Natural killer cell (primary cell): Measurements from ENCODE around the gene PEX6. TPM values are rescaled to one million over a fixed set of nuclear protein-coding genes. Genes with fewer than 3 reads are reported as not detected.

Experiments used
- ATAC-seq, 3 donors: fragments of 150-1000 bp in 2 of 3; fragments of 200-7000 bp in 1 of 3; cut with Tn5 transposase; 1 replicate in 1 of 3; 2 replicates in 2 of 3; pipeline ENCODE4 v1.10.0; 2021; ENCODE audit warnings: mild to moderate bottlenecking in 2 of 3, moderate library complexity in 2 of 3
- DNase-seq, 2 donors: peaks; one replicate each; pipeline versions ENCODE4 v3.0.0 to v3.0.0-alpha.2; 2013 to 2021; ENCODE audit warnings: mixed read lengths in 1 of 2
- H3K27ac ChIP-seq: one replicate; pipeline ENCODE4 v1.5.1; 2013; ENCODE audit warnings: mild to moderate bottlenecking, low read length
- H3K27me3 ChIP-seq: one replicate; pipeline ENCODE4 v1.6.1; 2013; ENCODE audit warnings: low read length; ENCODE audit not compliant: control insufficient read depth, insufficient read depth
- H3K36me3 ChIP-seq: one replicate; pipeline ENCODE4 v1.6.1; 2013; ENCODE audit warnings: low read length; ENCODE audit not compliant: control insufficient read depth, insufficient read depth
- H3K4me1 ChIP-seq: one replicate; pipeline ENCODE4 v1.6.1; 2013; ENCODE audit warnings: low read length; ENCODE audit not compliant: control insufficient read depth, insufficient read depth
- H3K4me3 ChIP-seq: one replicate; pipeline ENCODE4 v1.5.1; 2013; ENCODE audit warnings: low read length
- H3K9me3 ChIP-seq: one replicate; pipeline ENCODE4 v1.6.1; 2013; ENCODE audit warnings: low read length; ENCODE audit not compliant: control insufficient read depth, insufficient read depth
- H3K27ac Mint-ChIP-seq, 2 donors: one replicate each; pipeline ENCODE4 v1.8.0; 2022; ENCODE audit warnings: mild to moderate bottlenecking in 2 of 2, mixed read lengths in 2 of 2, moderate library complexity in 1 of 2
- H3K27me3 Mint-ChIP-seq, 2 donors: one replicate each; pipeline ENCODE4 v1.8.0; 2022; ENCODE audit warnings: low read depth in 2 of 2, mixed read lengths in 2 of 2
- H3K36me3 Mint-ChIP-seq: one replicate; pipeline ENCODE4 v1.8.0; 2022; ENCODE audit warnings: mixed read lengths
- H3K4me1 Mint-ChIP-seq, 2 donors: one replicate each; pipeline ENCODE4 v1.8.0; 2022; ENCODE audit warnings: mixed read lengths in 2 of 2
- H3K4me3 Mint-ChIP-seq: one replicate; pipeline ENCODE4 v1.8.0; 2022; ENCODE audit warnings: mild to moderate bottlenecking, moderate library complexity, mixed read lengths
- H3K9me3 Mint-ChIP-seq, 2 donors: one replicate each; pipeline ENCODE4 v1.8.0; 2022; ENCODE audit warnings: mixed read lengths in 2 of 2
- whole genome bisulfite sequencing: methylation state at CpG from one replicate; pipeline ENCODE4 v1.1.7; 2013; ENCODE audit warnings: missing lambda C conversion rate; ENCODE audit not compliant: insufficient coverage; 5-methylcytosine and 5-hydroxymethylcytosine counted together
- intact Hi-C: fragments of 100-400 bp; cut with micrococcal nuclease; formaldehyde crosslinking; loops from one replicate; pipeline ENCODE4 v1.14.2; 2022
- total RNA-seq, 4 donors: library from RNA; stranded (reverse); fragments of 120-200 nt in 1 of 4; gene quantifications; one replicate each; pipeline versions ENCODE4 v1.2.3 to v1.2.4, GENCODE V29; 2013 to 2022
- TF ChIP-seq, protein P1 (sequence below): fragments of 200-600 bp; IDR thresholded peaks from one replicate; pipeline ENCODE4 v1.8.0; 2022; ENCODE audit warnings: antibody characterized with exemption

Gene PEX6
- total RNA-seq, 3 donors from 2014 or later (not counting 1 experiment from before 2014, with no cell fraction given) = 8.2 to 13.6 (median 9.9) TPM

DNA sequence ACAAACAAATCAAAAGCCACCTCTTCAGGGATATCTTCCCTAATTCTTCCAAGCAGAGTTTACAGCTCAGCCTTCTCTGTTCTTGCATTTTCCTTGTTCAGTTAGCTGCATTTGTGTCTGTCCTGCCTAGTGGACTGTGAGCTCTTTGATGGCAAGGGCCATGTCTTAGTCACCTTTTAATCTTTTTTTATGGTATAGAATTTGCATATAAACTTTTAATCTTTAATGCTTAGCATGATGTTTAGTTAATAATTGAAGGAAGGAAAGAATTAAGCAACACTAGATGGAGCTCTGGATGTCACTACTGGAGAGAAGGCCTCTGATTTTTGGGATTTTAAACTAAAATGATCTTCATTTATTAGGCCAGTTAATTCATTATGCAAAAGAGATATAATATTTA, 17.5 kb upstream of the PEX6 start:
- Histone ChIP-seq H3K27ac (no peak overlapping the region), H3K36me3 (peaks cover 4% of the 10 kb centered on the region), H3K4me1 (no peaks in the 10 kb centered on the region), H3K27me3 (no peaks in the 10 kb centered on the region), H3K9me3 (no peaks in the 10 kb centered on the region), H3K4me3 (no peak overlapping the region)
- H3K4me1 Mint-ChIP-seq = peaks cover 0 to 11% of the 10 kb centered on the region in 2 donors
- TF ChIP-seq, protein P1, sequence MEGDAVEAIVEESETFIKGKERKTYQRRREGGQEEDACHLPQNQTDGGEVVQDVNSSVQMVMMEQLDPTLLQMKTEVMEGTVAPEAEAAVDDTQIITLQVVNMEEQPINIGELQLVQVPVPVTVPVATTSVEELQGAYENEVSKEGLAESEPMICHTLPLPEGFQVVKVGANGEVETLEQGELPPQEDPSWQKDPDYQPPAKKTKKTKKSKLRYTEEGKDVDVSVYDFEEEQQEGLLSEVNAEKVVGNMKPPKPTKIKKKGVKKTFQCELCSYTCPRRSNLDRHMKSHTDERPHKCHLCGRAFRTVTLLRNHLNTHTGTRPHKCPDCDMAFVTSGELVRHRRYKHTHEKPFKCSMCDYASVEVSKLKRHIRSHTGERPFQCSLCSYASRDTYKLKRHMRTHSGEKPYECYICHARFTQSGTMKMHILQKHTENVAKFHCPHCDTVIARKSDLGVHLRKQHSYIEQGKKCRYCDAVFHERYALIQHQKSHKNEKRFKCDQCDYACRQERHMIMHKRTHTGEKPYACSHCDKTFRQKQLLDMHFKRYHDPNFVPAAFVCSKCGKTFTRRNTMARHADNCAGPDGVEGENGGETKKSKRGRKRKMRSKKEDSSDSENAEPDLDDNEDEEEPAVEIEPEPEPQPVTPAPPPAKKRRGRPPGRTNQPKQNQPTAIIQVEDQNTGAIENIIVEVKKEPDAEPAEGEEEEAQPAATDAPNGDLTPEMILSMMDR = no peak
- intact Hi-C loops = no loop called here
- DNase-seq (no peak), ATAC-seq (no peak)
- no peaks in the 10 kb centered on the region for H3K9me3 Mint-ChIP-seq
- no peaks in the 10 kb centered on the region for H3K36me3 Mint-ChIP-seq
- H3K27ac Mint-ChIP-seq = no peak overlapping the region
- no peak overlapping the region for H3K4me3 Mint-ChIP-seq
- H3K27me3 Mint-ChIP-seq = no peaks in the 10 kb centered on the region

DNA sequence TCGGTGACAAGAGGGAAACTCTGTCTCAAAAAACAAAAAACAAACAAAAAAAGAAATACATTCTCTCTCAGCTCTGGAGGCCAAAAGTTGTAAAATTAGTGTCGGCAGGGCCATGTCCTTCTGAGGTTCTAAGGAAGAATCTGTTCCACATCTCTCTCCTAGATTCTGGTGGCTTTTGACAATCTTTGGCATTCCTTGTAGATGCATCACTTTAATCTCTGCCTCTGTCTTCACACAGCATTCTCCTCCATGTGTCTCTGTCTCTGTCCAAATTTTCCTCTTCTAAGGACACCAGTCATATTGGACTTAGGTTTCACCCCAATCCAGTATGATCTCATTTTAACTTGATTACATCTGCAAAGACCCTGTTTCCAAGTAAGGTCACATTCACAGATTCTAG, 14.5 kb upstream of the PEX6 start:
- intact Hi-C loops = no loop called here
- TF ChIP-seq, protein P1 = no peak
- Mint-ChIP-seq H3K36me3 (no peaks in the 10 kb centered on the region), H3K27ac (no peak overlapping the region), H3K9me3 (no peaks in the 10 kb centered on the region), H3K4me3 (no peak overlapping the region), H3K27me3 (no peaks in the 10 kb centered on the region), H3K4me1 (peaks cover 7 to 15% of the 10 kb centered on the region in 2 donors)
- ATAC-seq (no peak), DNase-seq (no peak)
- Histone ChIP-seq H3K4me1 (no peaks in the 10 kb centered on the region), H3K27me3 (no peaks in the 10 kb centered on the region), H3K36me3 (peaks cover 9% of the 10 kb centered on the region), H3K4me3 (no peak overlapping the region), H3K27ac (no peak overlapping the region), H3K9me3 (no peaks in the 10 kb centered on the region)
- WGBS = 100% methylated on average over 1 of the region's 2 CpGs

DNA sequence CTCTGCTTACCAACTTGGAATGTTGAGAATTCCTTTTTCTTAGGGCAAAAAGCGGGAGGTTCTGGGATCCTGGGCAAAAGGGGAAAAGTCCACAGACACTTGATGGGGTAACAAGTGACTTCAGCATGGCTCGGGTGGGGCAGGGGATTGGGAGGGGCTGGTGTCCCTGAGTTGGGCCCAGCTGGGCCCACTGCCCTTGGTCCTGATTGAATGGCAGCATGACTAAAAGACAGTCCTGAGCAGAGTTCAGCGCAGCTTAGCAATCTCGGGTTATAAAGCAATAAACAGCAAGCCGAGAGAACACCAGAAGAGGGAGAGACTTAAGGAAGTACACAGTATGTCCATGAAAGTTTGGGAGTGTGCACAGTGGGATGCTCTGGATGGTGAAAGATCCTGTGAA, 10.9 kb upstream of the PEX6 start:
- peaks cover 12% of the 10 kb centered on the region for H3K36me3 ChIP-seq
- no peak overlapping the region for H3K4me3 ChIP-seq
- 98% methylated on average over 5 of the region's 5 CpGs for WGBS
- H3K36me3 Mint-ChIP-seq = no peaks in the 10 kb centered on the region
- intact Hi-C loops = no loop called here
- no peaks in the 10 kb centered on the region for H3K9me3 ChIP-seq
- H3K27me3 ChIP-seq = no peaks in the 10 kb centered on the region
- no peak overlapping the region for H3K4me3 Mint-ChIP-seq
- H3K27me3 Mint-ChIP-seq = no peaks in the 10 kb centered on the region
- no peaks in the 10 kb centered on the region for H3K9me3 Mint-ChIP-seq
- TF ChIP-seq, protein P1 = no peak
- DNase-seq (no peak), ATAC-seq (no peak)
- no peak overlapping the region for H3K27ac Mint-ChIP-seq
- no peak overlapping the region for H3K27ac ChIP-seq
- H3K4me1 Mint-ChIP-seq = peaks cover 40% of the 10 kb centered on the region in 2 donors
- peaks cover 16% of the 10 kb centered on the region for H3K4me1 ChIP-seq

DNA sequence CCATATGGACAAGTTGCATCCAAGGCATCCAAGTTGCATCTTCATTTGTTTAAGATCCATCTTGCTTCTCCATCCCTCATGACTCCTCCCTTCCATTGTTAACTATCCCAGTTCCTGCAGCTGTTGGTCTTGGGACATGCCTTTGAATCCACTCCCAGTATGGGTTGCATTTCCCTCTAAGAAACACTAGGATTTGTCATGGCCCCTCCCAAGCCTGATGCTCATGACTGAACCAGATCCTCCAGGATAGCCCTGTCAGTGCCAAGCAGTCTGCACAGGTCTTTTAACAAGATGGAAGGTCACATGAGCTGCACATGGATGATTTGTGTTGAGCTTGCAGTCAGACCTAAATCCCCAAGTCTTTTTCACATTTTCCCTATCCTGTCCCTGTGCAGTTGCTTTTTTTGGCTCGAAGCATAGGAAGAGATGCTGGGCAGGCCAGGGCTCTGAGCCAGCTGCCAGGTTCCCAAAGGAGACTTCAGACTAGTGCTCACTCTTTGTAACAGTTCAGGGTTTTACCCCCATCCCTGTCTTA, 9.6 kb upstream of the PEX6 start:
- Histone ChIP-seq H3K27ac (no peak overlapping the region), H3K27me3 (no peaks in the 10 kb centered on the region), H3K36me3 (peaks cover 12% of the 10 kb centered on the region), H3K4me3 (no peak overlapping the region), H3K9me3 (no peaks in the 10 kb centered on the region), H3K4me1 (peaks cover 24% of the 10 kb centered on the region)
- ATAC-seq (no peak), DNase-seq (no peak)
- WGBS = 94% methylated on average over 1 of the region's 1 CpG
- intact Hi-C loops = no loop called here
- H3K4me3 Mint-ChIP-seq = peak overlapping the region; percentile 7
- H3K36me3 Mint-ChIP-seq = no peaks in the 10 kb centered on the region
- H3K27ac Mint-ChIP-seq = no peak overlapping the region
- H3K27me3 Mint-ChIP-seq = no peaks in the 10 kb centered on the region
- H3K9me3 Mint-ChIP-seq = no peaks in the 10 kb centered on the region
- peaks cover 46 to 48% of the 10 kb centered on the region in 2 donors for H3K4me1 Mint-ChIP-seq
- TF ChIP-seq, protein P1 = no peak
